HCT116 (cell line): ENCODE data around the gene FBH1. TPM values are rescaled to one million over a fixed set of nuclear protein-coding genes. Genes with fewer than 3 reads are reported as not detected.

Experiments
- ATAC-seq: fragments of 200-7000 bp; cut with Tn5 transposase; 2 replicates; pipeline ENCODE4 v1.9.1; 2020; ENCODE audit warnings: mild to moderate bottlenecking, moderate library complexity
- BruUV-seq: library from RNA; stranded (reverse); fragments of 400-500 nt; replicated peaks from 2 replicates; lab custom pipeline; 2021; lab: Mats Ljungman, UMichigan
- CTCF ChIA-PET: fragments of 300-600 bp; sonication (Branson Sonifier 250); formaldehyde crosslinking; loops from one replicate; lab custom pipeline; 2021; ENCODE audit warnings: antibody characterized with exemption; lab: Charles Lee
- POLR2A ChIA-PET: fragments of 300-600, 350-600 bp; sonication (Branson Sonifier 250); formaldehyde crosslinking; loops from one replicate; lab custom pipeline; 2021; ENCODE audit warnings: antibody characterized with exemption; lab: Charles Lee
- RAD21 ChIA-PET, 2 experiments: fragments of 300-600 bp; sonication (Branson Sonifier 250); formaldehyde crosslinking; loops; one replicate each; lab custom pipeline; 2023; ENCODE audit warnings: low total read pairs in 2 of 2; ENCODE audit not compliant: uncharacterized antibody in 2 of 2, unreplicated experiment in 2 of 2, low non-redundant PET in 1 of 2; lab: Charles Lee
- DNase-seq: peaks from one replicate; pipeline ENCODE4 v3.0.0-alpha.2; 2010; ENCODE audit warnings: low read depth, low spot score
- H2AFZ ChIP-seq: fragments of 200-600 bp; shearing (Covaris generic), sonication (generic); 2 replicates; pipeline ENCODE4 v1.6.1; 2017; ENCODE audit warnings: low read depth, mixed run types, mixed read lengths, antibody characterized with exemption, low read length; ENCODE audit not compliant: poor library complexity, severe bottlenecking
- H3K27ac ChIP-seq: 2 replicates; pipeline ENCODE4 v1.5.1; 2012; ENCODE audit warnings: low read depth, low read length
- H3K27me3 ChIP-seq: fragments of 200-600 bp; sonication (generic); 2 replicates; pipeline ENCODE4 v1.6.1; 2016; ENCODE audit warnings: mixed run types, low read length, mixed read lengths; ENCODE audit not compliant: insufficient read depth
- H3K36me3 ChIP-seq, 2 experiments: fragments of 200-500 bp in 1 of 2; fragments of 200-600 bp in 1 of 2; sonication (Bioruptor generic) in 1 of 2; sonication (generic) in 1 of 2; 2 replicates each; pipeline versions ENCODE4 v1.5.1 to v1.6.1; 2014 to 2016; ENCODE audit warnings: low read length in 2 of 2, inconsistent platforms in 1 of 2, mixed read lengths in 1 of 2, mixed run types in 1 of 2; ENCODE audit not compliant: insufficient read depth in 2 of 2, control insufficient read depth in 1 of 2
- H3K4me1 ChIP-seq, 2 experiments: fragments of 200-600 bp in 1 of 2; sonication (generic) in 1 of 2; 2 replicates each; pipeline versions ENCODE4 v1.5.1 to v1.6.1; 2012 to 2017; ENCODE audit warnings: low read length in 2 of 2, inconsistent platforms in 1 of 2, mild to moderate bottlenecking in 1 of 2, mixed read lengths in 1 of 2, mixed run types in 1 of 2, moderate library complexity in 1 of 2; ENCODE audit not compliant: insufficient read depth in 2 of 2, control insufficient read depth in 1 of 2
- H3K4me2 ChIP-seq: fragments of 200-600 bp; sonication (generic); 2 replicates; pipeline ENCODE4 v1.6.1; 2017; ENCODE audit warnings: mixed run types, low read length, mixed read lengths
- H3K4me3 ChIP-seq, 2 experiments: fragments of 200-600 bp in 1 of 2; sonication (generic) in 1 of 2; replicated peaks in 1 of 2; 2 replicates each; pipeline ENCODE4 v1.5.1; 2011 to 2016; ENCODE audit warnings: low read length in 2 of 2, control low read depth in 1 of 2, low read depth in 1 of 2, mild to moderate bottlenecking in 1 of 2, mixed read lengths in 1 of 2, mixed run types in 1 of 2
- H3K79me2 ChIP-seq: fragments of 200-600 bp; sonication (generic); 2 replicates; pipeline ENCODE4 v1.6.1; 2017; ENCODE audit warnings: mild to moderate bottlenecking, mixed run types, low read length, moderate library complexity, mixed read lengths; ENCODE audit not compliant: insufficient read depth
- H3K9ac ChIP-seq: fragments of 200-600 bp; sonication (generic); 2 replicates; pipeline ENCODE4 v1.6.1; 2016; ENCODE audit warnings: low read length, mixed read lengths
- H3K9me2 ChIP-seq: fragments of 200-600 bp; sonication (generic), shearing (Covaris generic); 2 replicates; pipeline ENCODE4 v1.6.1; 2017; ENCODE audit warnings: mixed run types, mild to moderate bottlenecking, moderate library complexity; ENCODE audit not compliant: insufficient read depth
- H3K9me3 ChIP-seq, 2 experiments: fragments of 200-500 bp in 1 of 2; fragments of 200-600 bp in 1 of 2; sonication (Bioruptor generic) in 1 of 2; sonication (generic) in 1 of 2; 2 replicates each; pipeline ENCODE4 v1.6.1; 2014 to 2017; ENCODE audit warnings: low read length in 2 of 2, mixed read lengths in 2 of 2, inconsistent platforms in 1 of 2, low read depth in 1 of 2, mild to moderate bottlenecking in 1 of 2, mixed run types in 1 of 2, moderate library complexity in 1 of 2; ENCODE audit not compliant: control insufficient read depth in 1 of 2, insufficient read depth in 1 of 2
- H4K20me1 ChIP-seq: fragments of 200-600 bp; sonication (generic), shearing (Covaris generic); 2 replicates; pipeline ENCODE4 v1.6.1; 2017; ENCODE audit warnings: mixed run types, mild to moderate bottlenecking, moderate library complexity; ENCODE audit not compliant: insufficient read depth
- EZH2 ChIP-seq: fragments of 200-600 bp; sonication (generic); IDR thresholded peaks from 2 replicates; pipeline ENCODE4 v1.6.1; 2017; ENCODE audit warnings: antibody characterized with exemption, mixed run types
- FOSL1 ChIP-seq: IDR thresholded peaks from 2 replicates; pipeline ENCODE4 v1.6.1; 2012; ENCODE audit warnings: low read depth
- POLR2A ChIP-seq: IDR thresholded peaks from 2 replicates; pipeline ENCODE4 v1.7.0; 2011; ENCODE audit warnings: borderline replicate concordance; ENCODE audit not compliant: insufficient read depth, insufficient read length; ENCODE audit errors: extremely low read depth
- RAD21 ChIP-seq: IDR thresholded peaks from 2 replicates; pipeline ENCODE4 v1.6.1; 2012; ENCODE audit warnings: low read depth, mild to moderate bottlenecking
- SRF ChIP-seq: IDR thresholded peaks from 2 replicates; pipeline ENCODE4 v1.6.1; 2012; ENCODE audit warnings: low read depth
- TCF7L2 ChIP-seq: IDR thresholded peaks from 2 replicates; pipeline ENCODE4 v1.7.0; 2011; ENCODE audit warnings: borderline replicate concordance, inconsistent platforms; ENCODE audit not compliant: insufficient read depth, insufficient read length; ENCODE audit errors: extremely low read depth
- ZFX ChIP-seq: fragments of 450-650 bp; IDR thresholded peaks from 2 replicates; pipeline ENCODE4 v1.6.1; 2017
- intact Hi-C: fragments of 100-400 bp; cut with micrococcal nuclease; formaldehyde crosslinking; loops from 2 replicates; pipeline ENCODE4 v1.10.0; 2022
- total RNA-seq: library from RNA; stranded (reverse); gene quantifications from one replicate; pipeline ENCODE4 v1.2.1, GENCODE V29; 2021; ENCODE audit not compliant: unreplicated experiment
- TF ChIP-seq, protein P1 (sequence below), 3 experiments: fragments of 200-600 bp in 1 of 3; sonication (generic) in 1 of 3; IDR thresholded peaks in 2 of 3; conservative IDR thresholded peaks in 1 of 3; 2 replicates each; pipeline ENCODE4 v1.5.1; 2012 to 2017; ENCODE audit warnings: low read depth in 2 of 3, low read length in 2 of 3, antibody characterized with exemption in 1 of 3, borderline replicate concordance in 1 of 3, control low read depth in 1 of 3, mild to moderate bottlenecking in 1 of 3, mixed read lengths in 1 of 3, mixed run types in 1 of 3, moderate library complexity in 1 of 3; ENCODE audit not compliant: insufficient read depth in 1 of 3
- TF ChIP-seq, protein P2 (sequence below): IDR thresholded peaks from 2 replicates; pipeline ENCODE4 v1.6.1; 2012
- TF ChIP-seq, protein P3 (sequence below): IDR thresholded peaks from 2 replicates; pipeline ENCODE4 v1.6.1; 2012

The FBH1 gene
- total RNA-seq, 1 experiment from 2014 or later, result 70.2 TPM

DNA sequence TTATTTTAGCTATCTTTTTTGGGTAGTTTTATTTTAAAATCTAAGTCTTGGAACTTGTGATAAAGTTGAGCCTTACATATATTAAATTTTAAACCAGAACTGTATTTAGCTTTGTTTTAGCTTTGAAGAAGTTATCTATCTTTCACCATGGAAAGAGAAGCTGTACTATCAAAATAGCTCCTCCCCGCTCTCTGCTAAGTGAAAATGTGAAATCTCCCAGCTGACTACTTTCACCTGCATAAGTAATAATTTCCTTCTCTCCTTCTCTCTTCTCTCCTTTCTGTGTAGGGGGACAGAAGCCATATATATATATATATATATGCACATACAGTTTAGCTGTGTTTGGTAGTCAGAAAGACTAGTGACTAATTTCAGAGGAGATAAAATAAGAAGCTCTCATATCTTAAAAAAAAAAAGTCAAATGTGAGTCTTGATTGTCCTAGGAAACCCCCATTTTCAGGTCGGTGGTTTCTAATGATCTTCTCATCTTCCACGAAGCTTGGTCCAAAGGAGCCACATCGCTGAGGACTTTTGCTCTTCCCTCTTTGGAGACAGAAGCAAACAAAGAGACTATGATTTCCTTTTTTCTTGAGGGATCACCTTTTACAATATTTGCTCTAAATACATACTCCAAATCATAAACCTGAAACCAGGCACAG, 46.2 kb upstream of the FBH1 start:
- H4K20me1 ChIP-seq, result no peaks in the 10 kb centered on the region
- intact Hi-C loops, result no loop called here
- DNase-seq (no peak), ATAC-seq (no peak)
- H3K9me3 ChIP-seq, result no peaks in the 10 kb centered on the region
- POLR2A ChIA-PET, result interaction anchor here (1.6 to 1.8 kb wide), 2 partner anchors 10 to 46 kb away, joined by 3 to 5 read pairs; partner anchors contain the start of genes ANKRD16 and FBH1
- TF ChIP-seq, protein P1, sequence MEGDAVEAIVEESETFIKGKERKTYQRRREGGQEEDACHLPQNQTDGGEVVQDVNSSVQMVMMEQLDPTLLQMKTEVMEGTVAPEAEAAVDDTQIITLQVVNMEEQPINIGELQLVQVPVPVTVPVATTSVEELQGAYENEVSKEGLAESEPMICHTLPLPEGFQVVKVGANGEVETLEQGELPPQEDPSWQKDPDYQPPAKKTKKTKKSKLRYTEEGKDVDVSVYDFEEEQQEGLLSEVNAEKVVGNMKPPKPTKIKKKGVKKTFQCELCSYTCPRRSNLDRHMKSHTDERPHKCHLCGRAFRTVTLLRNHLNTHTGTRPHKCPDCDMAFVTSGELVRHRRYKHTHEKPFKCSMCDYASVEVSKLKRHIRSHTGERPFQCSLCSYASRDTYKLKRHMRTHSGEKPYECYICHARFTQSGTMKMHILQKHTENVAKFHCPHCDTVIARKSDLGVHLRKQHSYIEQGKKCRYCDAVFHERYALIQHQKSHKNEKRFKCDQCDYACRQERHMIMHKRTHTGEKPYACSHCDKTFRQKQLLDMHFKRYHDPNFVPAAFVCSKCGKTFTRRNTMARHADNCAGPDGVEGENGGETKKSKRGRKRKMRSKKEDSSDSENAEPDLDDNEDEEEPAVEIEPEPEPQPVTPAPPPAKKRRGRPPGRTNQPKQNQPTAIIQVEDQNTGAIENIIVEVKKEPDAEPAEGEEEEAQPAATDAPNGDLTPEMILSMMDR (IDR thresholded peaks at IDR 0.05 in 2 of 3, conservative IDR thresholded peaks at IDR 0.05 in 1 of 3; ENCODE audit: borderline replicate concordance in 1 of 3, insufficient read depth in 1 of 3, low read depth in 2 of 3, low read length in 2 of 3), result no peak
- TF ChIP-seq, protein P2, sequence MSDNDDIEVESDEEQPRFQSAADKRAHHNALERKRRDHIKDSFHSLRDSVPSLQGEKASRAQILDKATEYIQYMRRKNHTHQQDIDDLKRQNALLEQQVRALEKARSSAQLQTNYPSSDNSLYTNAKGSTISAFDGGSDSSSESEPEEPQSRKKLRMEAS, result no peak
- TF ChIP-seq SRF (no peak), EZH2 (no peak), RAD21 (no peak), ZFX (no peak), POLR2A (no peak), TCF7L2 (no peak), FOSL1 (no peak)
- TF ChIP-seq, protein P3, sequence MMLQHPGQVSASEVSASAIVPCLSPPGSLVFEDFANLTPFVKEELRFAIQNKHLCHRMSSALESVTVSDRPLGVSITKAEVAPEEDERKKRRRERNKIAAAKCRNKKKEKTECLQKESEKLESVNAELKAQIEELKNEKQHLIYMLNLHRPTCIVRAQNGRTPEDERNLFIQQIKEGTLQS, result no peak
- RAD21 ChIA-PET, result interaction anchor here (0.6 kb wide), 2 partner anchors 14 to 135 kb away, joined by 3 to 5 read pairs; no protein-coding TSS in a partner anchor
- no TSS peak for BruUV-seq
- CTCF ChIA-PET, result no interaction called here
- no peaks in the 10 kb centered on the region for H3K36me3 ChIP-seq
- no peaks in the 10 kb centered on the region for H3K27me3 ChIP-seq
- no peak overlapping the region for H3K9ac ChIP-seq
- no peak overlapping the region for H3K4me2 ChIP-seq
- no peak overlapping the region for H3K4me3 ChIP-seq
- H3K4me1 ChIP-seq, result no peaks in the 10 kb centered on the region
- no peaks in the 10 kb centered on the region for H3K79me2 ChIP-seq
- no peaks in the 10 kb centered on the region for H3K9me2 ChIP-seq
- H2AFZ ChIP-seq, result no peak overlapping the region
- H3K27ac ChIP-seq, result no peak overlapping the region
